AG09319 (cell line): ENCODE data around the gene ATXN7L1.

ENCODE experiments used
- DNase-seq: peaks from one replicate; pipeline ENCODE4 v3.0.0-alpha.2; 2010; ENCODE audit warnings: low read depth; ENCODE audit errors: extremely low read depth
- CTCF ChIP-seq: IDR thresholded peaks from 2 replicates; pipeline ENCODE4 v1.5.1; 2011; ENCODE audit warnings: low read depth, mild to moderate bottlenecking, inconsistent platforms, low read length, moderate library complexity

Gene ATXN7L1

GRCh38 chr7:105830405-105831301, 45.7 kb downstream of the ATXN7L1 start:
- no peak for TF ChIP-seq CTCF
- peak; percentile 88 for DNase-seq

DNA sequence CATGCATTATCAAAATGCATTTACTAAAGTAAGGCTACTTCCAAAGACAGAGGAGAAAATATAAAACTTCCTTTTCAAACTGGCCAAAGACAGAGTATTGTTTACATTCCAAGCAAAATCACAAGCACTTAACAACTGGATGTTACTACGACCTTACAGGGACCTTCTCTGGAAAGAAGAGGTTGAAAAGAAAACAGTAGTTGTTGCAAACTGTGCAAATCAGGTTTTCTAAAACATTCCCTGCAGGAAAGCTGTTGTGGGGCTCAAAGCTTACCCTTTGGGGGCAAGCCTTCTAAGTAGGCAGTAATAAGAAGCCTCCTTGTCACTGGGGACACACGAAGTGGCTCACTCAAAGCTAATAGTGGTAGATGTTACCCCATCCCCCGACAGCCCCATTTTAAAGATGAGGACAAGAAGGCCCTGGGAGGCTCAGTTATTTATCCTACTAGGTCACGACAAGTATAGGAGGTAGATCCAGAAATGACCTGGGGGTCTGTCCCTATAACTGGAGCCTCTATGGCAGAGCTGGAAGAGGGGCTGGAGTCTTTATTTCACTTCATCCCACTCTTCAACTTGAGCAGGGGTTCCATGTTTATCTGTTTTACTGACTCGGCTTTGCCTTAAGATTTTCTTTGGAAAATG, 46.6 kb downstream of the ATXN7L1 start:
- DNase-seq = no peak

GRCh38 chr7:105828141-105828540, 48.3 kb downstream of the ATXN7L1 start:
- TF ChIP-seq CTCF = no peak
- DNase-seq = no peak

More for the DNA sequence above, 46.6 kb downstream of the ATXN7L1 start:
- TF ChIP-seq CTCF = no peak

- no peak for DNase-seq
- TF ChIP-seq CTCF = no peak
These were observed 49.1 kb downstream of the ATXN7L1 start for GRCh38 chr7:105827151-105827875.

DNA sequence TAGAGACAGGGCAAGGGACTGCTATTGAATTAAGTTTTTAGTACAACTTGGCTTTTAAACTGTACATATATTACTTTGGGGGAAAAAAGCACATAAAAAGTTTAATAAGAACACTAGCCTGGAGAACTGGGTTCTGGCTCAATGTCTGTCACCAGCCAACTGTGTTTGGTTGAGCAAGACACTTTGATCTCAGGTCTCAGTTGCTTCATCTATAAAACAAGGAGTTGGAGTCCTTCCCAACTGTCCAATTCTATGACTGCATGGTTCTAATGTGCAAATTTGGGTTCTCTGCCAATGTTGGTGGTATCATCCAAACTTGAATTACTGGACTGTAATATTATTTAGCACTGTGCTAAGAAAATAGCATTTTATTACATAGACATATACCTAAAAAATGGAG, 50.3 kb downstream of the ATXN7L1 start:
- TF ChIP-seq CTCF = no peak
- no peak for DNase-seq

GRCh38 chr7:105825371-105825770, 51.0 kb downstream of the ATXN7L1 start:
- DNase-seq = no peak
- no peak for TF ChIP-seq CTCF
